ENCODE data around the gene SRSF6. TPM values are rescaled to one million over a fixed set of nuclear protein-coding genes. Genes with fewer than 3 reads are reported as not detected.
"Not testable (repeated sequence)": the region's sequence is repeated elsewhere in the genome, so short reads cannot be mapped to it uniquely, and the experiment has no call there.

Gene SRSF6
- total and polyA plus RNA-seq, 2 of the 4 experiments (the other 2 are of a cell fraction), result 72.4 to 134 TPM

DNA sequence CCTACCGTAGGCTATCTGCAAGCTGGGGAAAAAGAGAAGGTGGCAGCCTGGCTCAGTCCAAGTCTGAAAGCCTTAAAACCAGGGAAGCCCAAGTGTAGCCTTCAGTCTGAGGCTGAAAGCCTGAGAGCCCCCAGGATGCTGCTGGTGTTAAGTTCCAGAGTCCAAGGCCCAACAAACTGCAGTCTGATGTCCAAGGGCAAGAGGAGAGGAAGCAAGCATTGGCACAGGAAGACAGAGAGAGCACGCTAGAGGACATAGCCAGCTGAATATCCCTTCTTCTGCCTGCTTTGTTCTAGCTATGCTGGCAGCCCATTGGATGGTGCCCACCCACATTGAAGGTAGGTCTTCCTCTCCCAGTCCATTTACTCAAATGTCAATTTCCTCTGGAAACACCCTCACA lies 37.7 kb downstream of the SRSF6 start:
- Histone ChIP-seq H3K4me2 (ENCODE audit: low read depth, low read length) (no peak overlapping the region), H3K9ac (ENCODE audit: low read depth, low read length) (no peak overlapping the region), H2BK15ac (ENCODE audit: low read depth, low read length) (no peak overlapping the region), H2BK5ac (ENCODE audit: low read depth, low read length, poor library complexity, severe bottlenecking) (no peak overlapping the region), H2AK5ac (ENCODE audit: low read depth, low read length) (no peak overlapping the region), H4K8ac (ENCODE audit: low read depth in 2 of 2, low read length in 2 of 2) (no peak overlapping the region), H2BK120ac (ENCODE audit: low read depth, low read length) (no peak overlapping the region), H3K36me3 (ENCODE audit: control insufficient read depth, insufficient read depth, low read length) (no peaks in the 10 kb centered on the region), H2BK20ac (ENCODE audit: low read depth, low read length) (no peak overlapping the region), H3K9me1 (ENCODE audit: insufficient read depth, low read length) (no peaks in the 10 kb centered on the region), H4K91ac (ENCODE audit: insufficient read depth, low read depth, low read length) (no peak overlapping the region), H3K4me1 (ENCODE audit: control insufficient read depth, insufficient read depth, low read length) (peaks cover 1% of the 10 kb centered on the region; the same call in 1 of the 2 replicates), H3K4me3 (ENCODE audit: insufficient read depth, low read depth, low read length) (no peak overlapping the region), H3K9me3 (ENCODE audit: control insufficient read depth, insufficient read depth, low read length) (no peaks in the 10 kb centered on the region; the same call in 1 of the 2 replicates), H2AFZ (replicated peaks; ENCODE audit: low read length, poor library complexity) (no peak overlapping the region), H3K18ac (ENCODE audit: low read depth, low read length) (no peak overlapping the region), H3K4ac (ENCODE audit: low read depth, low read length) (no peak overlapping the region), H4K20me1 (ENCODE audit: insufficient read depth, low read length) (no peaks in the 10 kb centered on the region), H4K5ac (ENCODE audit: low read depth, low read length) (no peak overlapping the region), H3K56ac (ENCODE audit: extremely low read depth, insufficient read depth, low read length) (no peak overlapping the region), H3K23ac (ENCODE audit: low read depth, low read length) (no peak overlapping the region), H2AK9ac (replicated peaks; ENCODE audit: low read depth, low read length, poor library complexity) (no peak overlapping the region), H3K27ac (ENCODE audit: insufficient read depth, low read length) (no peak overlapping the region), H3K27me3 (ENCODE audit: control insufficient read depth, insufficient read depth, low read length) (peaks cover 6% of the 10 kb centered on the region), H3K79me1 (ENCODE audit: low read depth in 1 of 2, low read length in 2 of 2) (no peaks in the 10 kb centered on the region), H3K14ac (replicated peaks; ENCODE audit: low read depth, low read length) (no peak overlapping the region)
- ATAC-seq (ENCODE audit: low read depth) (no peak), DNase-seq (no peak)
- no CpG with 5 or more reads among the region's 2 CpGs for WGBS, 2 experiments (ENCODE audit: extremely low coverage in 2 of 2, insufficient read length in 1 of 2)
- no TSS peak for BruUV-seq (replicated peaks)
- ChIA-PET POLR2A (ENCODE audit: unreplicated experiment) (no interaction called here), CTCF (no interaction called here)
- dilution Hi-C loops (cut with HindIII; ENCODE audit: low sequenced_read_pairs, unreplicated experiment), result no loop called here
- TF ChIP-seq NFE2L2 (IDR thresholded peaks at IDR 0.05; ENCODE audit: low read depth, low read length), result no peak
- intact Hi-C loops (cut with micrococcal nuclease), result no loop called here
- in situ Hi-C loops (cut with MboI; ENCODE audit: low sequenced_read_pairs), result no loop called here

DNA sequence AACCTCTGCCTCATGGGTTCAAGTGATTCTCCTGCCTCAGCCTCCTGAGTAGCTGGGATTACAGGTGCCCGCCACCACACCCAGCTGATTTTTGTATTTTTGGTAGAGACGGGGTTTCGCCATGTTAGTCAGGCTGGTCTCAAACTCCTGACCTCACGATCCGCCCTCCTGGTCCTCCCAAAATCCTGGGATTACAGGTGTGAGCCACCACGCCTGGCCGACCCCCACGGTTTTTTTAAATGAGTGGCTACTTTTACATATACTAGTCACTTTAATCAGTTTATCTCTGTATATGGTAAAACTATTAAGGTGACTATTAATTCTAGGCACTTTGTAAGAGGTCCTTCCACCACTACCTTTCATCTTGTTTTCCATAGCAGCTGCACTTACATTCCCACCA lies 44.3 kb downstream of the SRSF6 start:
- H2BK15ac ChIP-seq (ENCODE audit: low read depth, low read length); CTCF ChIA-PET; H4K5ac ChIP-seq (ENCODE audit: low read depth, low read length); DNase-seq; H3K4me3 ChIP-seq (ENCODE audit: insufficient read depth, low read depth, low read length); H3K36me3 ChIP-seq (ENCODE audit: control insufficient read depth, insufficient read depth, low read length); intact Hi-C loops (cut with micrococcal nuclease); H3K9me1 ChIP-seq (ENCODE audit: insufficient read depth, low read length); H2AK5ac ChIP-seq (ENCODE audit: low read depth, low read length); H3K27ac ChIP-seq (ENCODE audit: insufficient read depth, low read length); H3K23ac ChIP-seq (ENCODE audit: low read depth, low read length); H2AK9ac ChIP-seq (replicated peaks; ENCODE audit: low read depth, low read length, poor library complexity); H4K8ac ChIP-seq (ENCODE audit: low read depth in 2 of 2, low read length in 2 of 2); H3K4me1 ChIP-seq (ENCODE audit: control insufficient read depth, insufficient read depth, low read length); POLR2A ChIA-PET (ENCODE audit: unreplicated experiment); H2AFZ ChIP-seq (replicated peaks; ENCODE audit: low read length, poor library complexity); H3K9me3 ChIP-seq (ENCODE audit: control insufficient read depth, insufficient read depth, low read length); ATAC-seq (ENCODE audit: low read depth); H3K18ac ChIP-seq (ENCODE audit: low read depth, low read length); in situ Hi-C loops (cut with MboI; ENCODE audit: low sequenced_read_pairs); H3K4ac ChIP-seq (ENCODE audit: low read depth, low read length); H2BK20ac ChIP-seq (ENCODE audit: low read depth, low read length); H3K14ac ChIP-seq (replicated peaks; ENCODE audit: low read depth, low read length); dilution Hi-C loops (cut with HindIII; ENCODE audit: low sequenced_read_pairs, unreplicated experiment); BruUV-seq (replicated peaks); H2BK5ac ChIP-seq (ENCODE audit: low read depth, low read length, poor library complexity, severe bottlenecking); H3K79me1 ChIP-seq (ENCODE audit: low read depth in 1 of 2, low read length in 2 of 2); H3K9ac ChIP-seq (ENCODE audit: low read depth, low read length); H4K91ac ChIP-seq (ENCODE audit: insufficient read depth, low read depth, low read length); H2BK120ac ChIP-seq (ENCODE audit: low read depth, low read length); H3K4me2 ChIP-seq (ENCODE audit: low read depth, low read length); H4K20me1 ChIP-seq (ENCODE audit: insufficient read depth, low read length); H3K56ac ChIP-seq (ENCODE audit: extremely low read depth, insufficient read depth, low read length): not testable (repeated sequence)
- peaks cover 30% of the 10 kb centered on the region for H3K27me3 ChIP-seq (ENCODE audit: control insufficient read depth, insufficient read depth, low read length)
- no CpG with 5 or more reads among the region's 8 CpGs for WGBS, 2 experiments (ENCODE audit: extremely low coverage in 2 of 2, insufficient read length in 1 of 2)
